Gastrocnemius medialis (tissue), 4 donors: ENCODE measurements around the gene ME3. TPM values are rescaled to one million over a fixed set of nuclear protein-coding genes. Genes with fewer than 3 reads are reported as not detected.
A peak's percentile ranks its signal among the peaks of the same experiment; 100 is the strongest.

Source experiments
- ATAC-seq, 2 donors: fragments of 150-250 bp; one replicate each; pipeline ENCODE4 v1.9.1; 2016
- DNase-seq, 2 donors: peaks; one replicate each; pipeline ENCODE4 v3.0.0-alpha.2; 2019
- H3K27ac ChIP-seq, 4 donors: fragments of 200-600 bp; sonication (generic); 1 replicate in 1 of 4; 2 replicates in 3 of 4; pipeline ENCODE4 v1.5.1; 2016 to 2018; ENCODE audit warnings: mild to moderate bottlenecking in 2 of 4, moderate library complexity in 1 of 4
- H3K27me3 ChIP-seq, 3 donors: fragments of 200-600 bp; sonication (generic) in 2 of 3; 1 replicate in 1 of 3; 2 replicates in 2 of 3; pipeline versions ENCODE4 v1.5.1 to v1.6.0; 2016 to 2019; ENCODE audit warnings: mild to moderate bottlenecking in 1 of 3, moderate library complexity in 1 of 3
- H3K36me3 ChIP-seq, 2 donors: fragments of 200-600 bp; sonication (generic) in 1 of 2; one replicate each; pipeline ENCODE4 v1.5.1; 2017 to 2018
- H3K4me1 ChIP-seq, 2 donors: fragments of 200-600 bp; sonication (generic) in 1 of 2; one replicate each; pipeline ENCODE4 v1.5.1; 2016 to 2017; ENCODE audit warnings: mild to moderate bottlenecking in 2 of 2
- H3K4me3 ChIP-seq, 4 donors: fragments of 200-600 bp; sonication (generic) in 3 of 4; 1 replicate in 1 of 4; 2 replicates in 3 of 4; pipeline ENCODE4 v1.5.1; 2016 to 2019; ENCODE audit warnings: mild to moderate bottlenecking in 2 of 4
- H3K9me3 ChIP-seq, 3 donors: fragments of 200-600 bp; sonication (generic) in 2 of 3; 1 replicate in 1 of 3; 2 replicates in 2 of 3; pipeline ENCODE4 v1.5.1; 2016 to 2019
- CTCF ChIP-seq, 5 experiments: fragments of 450-650 bp in 3 of 5; fragments of 200-600 bp in 2 of 5; sonication (generic) in 2 of 5; IDR thresholded peaks in 4 of 5; conservative IDR thresholded peaks in 1 of 5; 1 replicate in 4 of 5; 2 replicates in 1 of 5; pipeline ENCODE4 v1.5.1; 2016 to 2019; ENCODE audit warnings: antibody characterized with exemption in 5 of 5, mild to moderate bottlenecking in 3 of 5, moderate library complexity in 3 of 5
- POLR2A ChIP-seq, 2 donors: fragments of 450-650 bp; IDR thresholded peaks; one replicate each; pipeline ENCODE4 v1.6.1; 2017; ENCODE audit warnings: antibody characterized with exemption in 2 of 2, mild to moderate bottlenecking in 2 of 2, moderate library complexity in 2 of 2
- in situ Hi-C, 4 donors: fragments of 200-750 bp; cut with MboI; loops; one replicate each; pipeline versions ENCODE4 v1.15.0 to v1.8.0; 2017; ENCODE audit warnings: low sequenced_read_pairs in 4 of 4
- intact Hi-C: fragments of 100-400 bp; cut with DNase I; formaldehyde crosslinking; loops from one replicate; pipeline ENCODE4 v1.15.1; 2023; ENCODE audit warnings: low total_unique reads
- total RNA-seq, 4 donors: library from RNA; depleted of rRNA; stranded (reverse); fragments of >200 nt; gene quantifications; one replicate each; pipeline versions ENCODE4 v1.1.0 to v1.2.3, GENCODE V29; 2016

Gene ME3
- total RNA-seq, 4 donors from 2014 or later = 4.2 to 17.0 (median 15.7) TPM

- no peaks in the 10 kb centered on the region for H3K36me3 ChIP-seq
- ATAC-seq (no peak), DNase-seq (no peak)
- no peak overlapping the region for H3K4me3 ChIP-seq
- TF ChIP-seq CTCF (IDR thresholded peaks at IDR 0.05 in 4 of 5, conservative IDR thresholded peaks at IDR 0.05 in 1 of 5) (no peak), POLR2A (IDR thresholded peaks at IDR 0.05) (no peak)
- H3K27me3 ChIP-seq = no peaks in the 10 kb centered on the region
- H3K27ac ChIP-seq = no peak overlapping the region
- in situ Hi-C loops (no loop called here), intact Hi-C loops (no loop called here)
- H3K9me3 ChIP-seq = no peaks in the 10 kb centered on the region
- H3K4me1 ChIP-seq = peaks cover 22 to 27% of the 10 kb centered on the region in 2 donors
Measured at GRCh38 chr11:86692317-86692716, 19.9 kb upstream of the ME3 start.

GRCh38 chr11:86688398-86689179 lies 16.2 kb upstream of the ME3 start:
- DNase-seq (peak; percentile 27 to 43), ATAC-seq (peak; percentile 91 to 95)
- TF ChIP-seq CTCF (IDR thresholded peaks at IDR 0.05 in 4 of 5, conservative IDR thresholded peaks at IDR 0.05 in 1 of 5) = no peak
- TF ChIP-seq POLR2A (IDR thresholded peaks at IDR 0.05) = peak in 1 of 2 donors; percentile 23
- H3K4me1 ChIP-seq = peaks cover 26 to 40% of the 10 kb centered on the region in 2 donors
- peak overlapping the region; percentile 67 to 82 (median 76) for H3K27ac ChIP-seq
- intact Hi-C loops (loop anchor here (5.0 kb wide), 1 partner anchor 54 kb away; no protein-coding TSS in a partner anchor), in situ Hi-C loops (no loop called here)
- H3K9me3 ChIP-seq = no peaks in the 10 kb centered on the region
- no peaks in the 10 kb centered on the region for H3K36me3 ChIP-seq
- H3K4me3 ChIP-seq = no peak overlapping the region
- no peaks in the 10 kb centered on the region for H3K27me3 ChIP-seq

GRCh38 chr11:86687185-86687778 lies 14.9 kb upstream of the ME3 start:
- H3K27ac ChIP-seq = peak overlapping the region; percentile 67 to 82 (median 76)
- no peak for TF ChIP-seq CTCF (IDR thresholded peaks at IDR 0.05 in 4 of 5, conservative IDR thresholded peaks at IDR 0.05 in 1 of 5)
- no peak for TF ChIP-seq POLR2A (IDR thresholded peaks at IDR 0.05)
- H3K9me3 ChIP-seq = no peaks in the 10 kb centered on the region
- intact Hi-C loops (loop anchor here (5.0 kb wide), 1 partner anchor 55 kb away; no protein-coding TSS in a partner anchor), in situ Hi-C loops (no loop called here)
- no peak overlapping the region for H3K4me3 ChIP-seq
- H3K36me3 ChIP-seq = no peaks in the 10 kb centered on the region
- DNase-seq (no peak), ATAC-seq (peak; percentile 63 to 67)
- peaks cover 26 to 42% of the 10 kb centered on the region in 2 donors for H3K4me1 ChIP-seq
- no peaks in the 10 kb centered on the region for H3K27me3 ChIP-seq

DNA sequence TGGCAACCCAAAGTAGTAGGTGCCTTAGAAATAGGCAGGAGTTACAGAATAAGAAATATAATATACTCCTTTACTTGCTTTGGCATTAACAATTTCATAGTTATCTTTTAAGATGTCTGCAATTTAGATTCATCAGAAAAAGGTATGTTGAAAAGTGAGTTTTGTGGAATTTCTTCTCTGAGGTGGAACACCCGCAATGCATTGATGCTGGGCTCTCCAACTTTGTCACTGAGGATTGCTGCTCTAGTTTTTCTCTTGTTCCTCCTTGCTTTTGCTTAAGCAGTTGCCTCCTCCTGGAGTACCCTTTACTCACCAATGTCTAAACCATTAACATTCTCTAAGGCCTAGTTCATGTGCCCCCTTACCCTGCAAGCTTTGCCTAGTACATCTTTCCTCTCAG lies 14.1 kb upstream of the ME3 start:
- intact Hi-C loops = loop anchor here (5.0 kb wide), 1 partner anchor 56 kb away; no protein-coding TSS in a partner anchor
- TF ChIP-seq POLR2A (IDR thresholded peaks at IDR 0.05) (no peak), CTCF (IDR thresholded peaks at IDR 0.05 in 4 of 5, conservative IDR thresholded peaks at IDR 0.05 in 1 of 5) (no peak)
- peak overlapping the region; percentile 67 to 82 (median 76) for H3K27ac ChIP-seq

More for the DNA sequence above, 14.1 kb upstream of the ME3 start:
- ATAC-seq = no peak
- Histone ChIP-seq H3K9me3 (no peaks in the 10 kb centered on the region), H3K36me3 (no peaks in the 10 kb centered on the region), H3K27me3 (no peaks in the 10 kb centered on the region), H3K4me1 (peaks cover 25 to 47% of the 10 kb centered on the region in 2 donors), H3K4me3 (no peak overlapping the region)
- in situ Hi-C loops = no loop called here
- DNase-seq = no peak
